Sigmoid colon (tissue), 7 donors: ENCODE data around the gene ELOVL1. TPM values are rescaled to one million over a fixed set of nuclear protein-coding genes. Genes with fewer than 3 reads are reported as not detected.

Source experiments
- DNase-seq: peaks from one replicate; pipeline ENCODE4 v3.0.0-alpha.2; 2019
- H3K27ac ChIP-seq, 4 donors: fragments of 200-600 bp; sonication (generic); one replicate each; pipeline ENCODE4 v1.5.1; 2016 to 2019; ENCODE audit warnings: mild to moderate bottlenecking in 1 of 4
- H3K27me3 ChIP-seq, 3 donors: fragments of 200-600 bp; sonication (generic); one replicate each; pipeline ENCODE4 v1.5.1; 2019; ENCODE audit warnings: mild to moderate bottlenecking in 1 of 3
- H3K36me3 ChIP-seq, 4 donors: fragments of 200-600 bp; sonication (generic); one replicate each; pipeline ENCODE4 v1.5.1; 2016 to 2019
- H3K4me1 ChIP-seq, 4 donors: fragments of 200-600 bp; sonication (generic); one replicate each; pipeline ENCODE4 v1.5.1; 2017 to 2019
- H3K4me3 ChIP-seq, 4 donors: fragments of 200-600 bp; sonication (generic); one replicate each; pipeline ENCODE4 v1.5.1; 2017 to 2019; ENCODE audit warnings: mild to moderate bottlenecking in 2 of 4, moderate library complexity in 1 of 4
- H3K9me3 ChIP-seq, 4 donors: fragments of 200-600 bp in 3 of 4; sonication (generic) in 3 of 4; one replicate each; pipeline versions ENCODE4 v1.5.1 to v1.6.1; 2013 to 2019
- CTCF ChIP-seq, 4 experiments: fragments of 450-650 bp in 3 of 4; fragments of 200-600 bp in 1 of 4; IDR thresholded peaks; one replicate each; pipeline ENCODE4 v1.5.1; 2016 to 2019; ENCODE audit warnings: antibody characterized with exemption in 4 of 4, mild to moderate bottlenecking in 3 of 4, moderate library complexity in 2 of 4
- EP300 ChIP-seq, 4 donors: sonication (generic); formaldehyde crosslinking; IDR thresholded peaks; one replicate each; pipeline ENCODE4 v1.6.1; 2017; ENCODE audit warnings: antibody characterized with exemption in 4 of 4
- POLR2A ChIP-seq, 2 donors: fragments of 450-650 bp; IDR thresholded peaks; one replicate each; pipeline ENCODE4 v1.6.1; 2016; ENCODE audit warnings: antibody characterized with exemption in 2 of 2, mild to moderate bottlenecking in 2 of 2, moderate library complexity in 2 of 2
- POLR2AphosphoS5 ChIP-seq, 4 donors: sonication (generic); formaldehyde crosslinking; IDR thresholded peaks; one replicate each; pipeline ENCODE4 v1.6.1; 2017; ENCODE audit warnings: antibody characterized with exemption in 4 of 4
- WGBS, 2 donors: extraction: QIAGEN DNeasy Blood & Tissue Kit; methylation state at CpG; one replicate each; pipeline ENCODE4 v1.1.7; 2013; 5-methylcytosine and 5-hydroxymethylcytosine counted together
- intact Hi-C: fragments of 100-400 bp; cut with DNase I; formaldehyde crosslinking; loops from one replicate; pipeline ENCODE4 v1.15.1; 2023
- polyA plus RNA-seq, 3 donors: library from polyadenylated mRNA; stranded (reverse); fragments of 200-250 nt; gene quantifications; one replicate each; pipeline ENCODE4 v1.2.3, GENCODE V29; 2013
- total RNA-seq, 4 donors: library from RNA; depleted of rRNA; stranded (reverse); fragments of >200 nt; gene quantifications; one replicate each; pipeline ENCODE4 v1.1.0, GENCODE V29; 2016
- donor health status: healthy with polysubstance abuse.
- donor health status: Bipolar disorder and iron deficiency.
- donor health status: healthy.

Gene ELOVL1
- total and polyA plus RNA-seq, 7 donors = 26.8 to 155 (median 39.6) TPM

GRCh38 chr1:43317817-43318471, 49.9 kb downstream of the ELOVL1 start:
- no peaks in the 10 kb centered on the region for H3K36me3 ChIP-seq
- 91 to 92% methylated on average over 15 of the region's 15 CpGs for WGBS, 2 donors
- no peaks in the 10 kb centered on the region for H3K27me3 ChIP-seq
- no peak overlapping the region for H3K4me3 ChIP-seq
- peak; percentile 54 for DNase-seq
- TF ChIP-seq POLR2AphosphoS5 (IDR thresholded peaks at IDR 0.05) (no peak), CTCF (IDR thresholded peaks at IDR 0.05) (no peak), POLR2A (IDR thresholded peaks at IDR 0.05) (no peak), EP300 (IDR thresholded peaks at IDR 0.05) (no peak)
- H3K4me1 ChIP-seq = no peaks in the 10 kb centered on the region
- intact Hi-C loops = no loop called here
- H3K9me3 ChIP-seq = no peaks in the 10 kb centered on the region
- no peak overlapping the region for H3K27ac ChIP-seq

- no peak overlapping the region for H3K27ac ChIP-seq
- no peaks in the 10 kb centered on the region for H3K27me3 ChIP-seq
- WGBS, 2 donors = 91 to 93% methylated on average over 16 of the region's 16 CpGs
- intact Hi-C loops = no loop called here
- peak; percentile 60 for DNase-seq
- no peaks in the 10 kb centered on the region for H3K4me1 ChIP-seq
- H3K36me3 ChIP-seq = no peaks in the 10 kb centered on the region
- H3K9me3 ChIP-seq = no peaks in the 10 kb centered on the region
- no peak overlapping the region for H3K4me3 ChIP-seq
- TF ChIP-seq POLR2A (IDR thresholded peaks at IDR 0.05) = no peak
- no peak for TF ChIP-seq POLR2AphosphoS5 (IDR thresholded peaks at IDR 0.05)
- TF ChIP-seq CTCF (IDR thresholded peaks at IDR 0.05) = no peak
Observed at GRCh38 chr1:43316738-43317520, 50.9 kb downstream of the ELOVL1 start.

GRCh38 chr1:43315963-43316737, 51.7 kb downstream of the ELOVL1 start:
- Histone ChIP-seq H3K4me3 (no peak overlapping the region), H3K27ac (no peak overlapping the region), H3K9me3 (no peaks in the 10 kb centered on the region), H3K36me3 (no peaks in the 10 kb centered on the region), H3K4me1 (no peaks in the 10 kb centered on the region), H3K27me3 (no peaks in the 10 kb centered on the region)
- 92 to 93% methylated on average over 10 of the region's 10 CpGs for WGBS, 2 donors
- DNase-seq = peak; percentile 18
- TF ChIP-seq POLR2AphosphoS5 (IDR thresholded peaks at IDR 0.05) (no peak), CTCF (IDR thresholded peaks at IDR 0.05) (no peak), EP300 (IDR thresholded peaks at IDR 0.05) (no peak), POLR2A (IDR thresholded peaks at IDR 0.05) (no peak)
- intact Hi-C loops = no loop called here

- no peak for TF ChIP-seq POLR2A (IDR thresholded peaks at IDR 0.05)
- TF ChIP-seq CTCF (IDR thresholded peaks at IDR 0.05) = no peak
- TF ChIP-seq EP300 (IDR thresholded peaks at IDR 0.05) = no peak
- no peak for TF ChIP-seq POLR2AphosphoS5 (IDR thresholded peaks at IDR 0.05)
- Histone ChIP-seq H3K27ac (no peak overlapping the region), H3K27me3 (no peaks in the 10 kb centered on the region), H3K36me3 (no peaks in the 10 kb centered on the region), H3K4me3 (no peak overlapping the region), H3K4me1 (no peaks in the 10 kb centered on the region), H3K9me3 (no peaks in the 10 kb centered on the region)
- DNase-seq = peak; percentile 4
- intact Hi-C loops = no loop called here
- 90 to 94% methylated on average over 3 of the region's 3 CpGs for WGBS, 2 donors
Observed at GRCh38 chr1:43315481-43315880, 52.3 kb downstream of the ELOVL1 start.
